ENCODE data around the gene EML4. TPM values are rescaled to one million over a fixed set of nuclear protein-coding genes. Genes with fewer than 3 reads are reported as not detected.

Gene EML4
- polyA plus RNA-seq, 1 donor (not counting 4 experiments of a cell fraction or from before 2014, with no cell fraction given) = 36.4 TPM

GRCh38 chr2:42361728-42362283 lies 192.7 kb downstream of the EML4 start:
- H3K27me3 ChIP-seq (ENCODE audit: control insufficient read depth, extremely low read depth, insufficient read depth, low read length) = no peaks in the 10 kb centered on the region
- peak overlapping the region; percentile 12 to 29 (median 24) for H3K4me3 ChIP-seq (ENCODE audit: control insufficient read depth in 2 of 3, extremely low read depth in 1 of 3, insufficient read depth in 2 of 3, low read depth in 1 of 3, low read length in 3 of 3)
- no peaks in the 10 kb centered on the region for H3K36me3 ChIP-seq (ENCODE audit: control insufficient read depth in 2 of 2, extremely low read depth in 1 of 2, insufficient read depth in 2 of 2, low read length in 2 of 2)
- DNase-seq (ENCODE audit: low read depth, low spot score) = no peak
- dilution Hi-C loops (cut with MboI; ENCODE audit: extremely low pct_ligation_motif_present, low sequenced_read_pairs) = no loop called here
- peak overlapping the region; percentile 97 for H3K4me2 ChIP-seq (ENCODE audit: control insufficient read depth, extremely low read depth, insufficient read depth, low read depth, low read length)
- no peak overlapping the region for H3K9ac ChIP-seq (ENCODE audit: control insufficient read depth, extremely low read depth, insufficient read depth, low read length)
- H3K27ac ChIP-seq (ENCODE audit: control insufficient read depth, insufficient read depth, low read length) = no peak overlapping the region
- H3K9me3 ChIP-seq (ENCODE audit: control insufficient read depth, low read depth, low read length) = no peaks in the 10 kb centered on the region
- TF ChIP-seq EZH2 (IDR thresholded peaks at IDR 0.05; ENCODE audit: low read length) (no peak), CTCF (optimal IDR thresholded peaks at IDR 0.05 in 1 of 3, IDR thresholded peaks at IDR 0.05 in 1 of 3, conservative IDR thresholded peaks at IDR 0.05 in 1 of 3; ENCODE audit: extremely low read depth in 1 of 3, insufficient read depth in 2 of 3, low read length in 3 of 3) (no peak)
- H3K9me1 ChIP-seq (ENCODE audit: control insufficient read depth, extremely low read depth, insufficient read depth, low read length) = no peaks in the 10 kb centered on the region
- no peaks in the 10 kb centered on the region for H4K20me1 ChIP-seq (ENCODE audit: control insufficient read depth, extremely low read depth, insufficient read depth, low read length)
- FAIRE-seq = no peak
- peaks cover 42% of the 10 kb centered on the region for H3K79me2 ChIP-seq (ENCODE audit: control insufficient read depth, insufficient read depth, low read length)
- peaks cover 9% of the 10 kb centered on the region for H3K4me1 ChIP-seq (ENCODE audit: control insufficient read depth, extremely low read depth, insufficient read depth, low read length)
- H2AFZ ChIP-seq (ENCODE audit: control insufficient read depth, low read length) = peak overlapping the region; percentile 38

DNA sequence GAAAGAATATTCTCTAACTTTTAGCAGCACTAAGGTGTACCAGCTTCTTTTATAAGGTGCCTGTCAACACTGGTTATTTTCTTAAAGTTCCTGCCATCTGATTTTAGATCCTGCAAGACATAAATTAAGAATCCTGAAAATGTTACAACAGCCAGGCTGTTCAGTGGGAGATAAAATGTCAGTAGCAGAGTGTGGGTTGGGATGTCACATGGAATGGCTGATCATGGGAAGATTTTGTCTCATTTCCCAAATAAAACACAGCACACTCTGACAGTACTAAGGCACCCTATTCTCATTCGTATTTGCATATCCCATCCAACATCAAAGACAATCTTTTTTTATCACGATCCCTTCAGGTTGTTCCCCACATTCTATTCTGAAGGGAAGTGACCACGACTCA lies 194.3 kb downstream of the EML4 start:
- Histone ChIP-seq H3K36me3 (ENCODE audit: control insufficient read depth in 2 of 2, extremely low read depth in 1 of 2, insufficient read depth in 2 of 2, low read length in 2 of 2) (no peaks in the 10 kb centered on the region), H3K27me3 (ENCODE audit: control insufficient read depth, extremely low read depth, insufficient read depth, low read length) (no peaks in the 10 kb centered on the region), H2AFZ (ENCODE audit: control insufficient read depth, low read length) (no peak overlapping the region), H3K9ac (ENCODE audit: control insufficient read depth, extremely low read depth, insufficient read depth, low read length) (no peak overlapping the region), H3K79me2 (ENCODE audit: control insufficient read depth, insufficient read depth, low read length) (peaks cover 26% of the 10 kb centered on the region), H3K27ac (ENCODE audit: control insufficient read depth, insufficient read depth, low read length) (no peak overlapping the region), H3K4me2 (ENCODE audit: control insufficient read depth, extremely low read depth, insufficient read depth, low read depth, low read length) (no peak overlapping the region), H3K9me1 (ENCODE audit: control insufficient read depth, extremely low read depth, insufficient read depth, low read length) (no peaks in the 10 kb centered on the region), H4K20me1 (ENCODE audit: control insufficient read depth, extremely low read depth, insufficient read depth, low read length) (no peaks in the 10 kb centered on the region), H3K9me3 (ENCODE audit: control insufficient read depth, low read depth, low read length) (no peaks in the 10 kb centered on the region), H3K4me3 (ENCODE audit: control insufficient read depth in 2 of 3, extremely low read depth in 1 of 3, insufficient read depth in 2 of 3, low read depth in 1 of 3, low read length in 3 of 3) (no peak overlapping the region), H3K4me1 (ENCODE audit: control insufficient read depth, extremely low read depth, insufficient read depth, low read length) (peaks cover 19% of the 10 kb centered on the region)
- FAIRE-seq = no peak
- no peak for DNase-seq (ENCODE audit: low read depth, low spot score)
- dilution Hi-C loops (cut with MboI; ENCODE audit: extremely low pct_ligation_motif_present, low sequenced_read_pairs) = no loop called here
- TF ChIP-seq EZH2 (IDR thresholded peaks at IDR 0.05; ENCODE audit: low read length) = no peak
- no peak for TF ChIP-seq CTCF (optimal IDR thresholded peaks at IDR 0.05 in 1 of 3, IDR thresholded peaks at IDR 0.05 in 1 of 3, conservative IDR thresholded peaks at IDR 0.05 in 1 of 3; ENCODE audit: extremely low read depth in 1 of 3, insufficient read depth in 2 of 3, low read length in 3 of 3)

All from keratinocyte (primary cell).